Panc1 (cell line): Measurements from ENCODE around the gene SLX9. TPM values are rescaled to one million over a fixed set of nuclear protein-coding genes. Genes with fewer than 3 reads are reported as not detected.

Source experiments
- total RNA-seq: library from RNA; stranded (reverse); gene quantifications from one replicate; pipeline ENCODE4 v1.2.1, GENCODE V29; 2021; ENCODE audit not compliant: unreplicated experiment

The SLX9 gene
- total RNA-seq, 1 experiment from 2014 or later: 50.9 TPM

Other genes starting within 250 kb of the SLX9 start
- gene KRTAP10-12, start 242.9 kb upstream of the SLX9 start, total RNA-seq: not detected
- gene TSPEAR, start 228.5 kb upstream of the SLX9 start, total RNA-seq: not detected
- 77.4 TPM for gene UBE2G2, start 138.2 kb upstream of the SLX9 start, total RNA-seq
- 41.4 TPM for gene SUMO3, start 122.0 kb upstream of the SLX9 start, total RNA-seq
- 226 TPM for gene PTTG1IP, start 66.3 kb upstream of the SLX9 start, total RNA-seq
- 3.0 TPM for gene ITGB2, start 19.1 kb upstream of the SLX9 start, total RNA-seq
- 15.0 TPM for gene ADARB1, start 134.6 kb downstream of the SLX9 start, total RNA-seq